Lung (tissue), 12 donors: Measurements from ENCODE around the gene STX18. TPM values are rescaled to one million over a fixed set of nuclear protein-coding genes. Genes with fewer than 3 reads are reported as not detected.

ENCODE experiments used
- ATAC-seq: fragments of 200-7000 bp; cut with Tn5 transposase; one replicate; pipeline ENCODE4 v1.9.1; 2020; ENCODE audit warnings: moderate number of reproducible peaks; ENCODE audit not compliant: insufficient read depth, low FRiP score
- DNase-seq, 3 donors: peaks; one replicate each; pipeline ENCODE4 v3.0.0-alpha.2; 2013 to 2017
- H3K27ac ChIP-seq, 2 donors: one replicate each; pipeline ENCODE4 v1.5.1; 2013; ENCODE audit warnings: mild to moderate bottlenecking in 2 of 2, moderate library complexity in 2 of 2, control low read depth in 1 of 2, inconsistent platforms in 1 of 2, low read depth in 1 of 2, low read length in 1 of 2
- H3K27me3 ChIP-seq, 3 donors: one replicate each; pipeline ENCODE4 v1.5.1; 2013; ENCODE audit warnings: low read length in 2 of 3; ENCODE audit not compliant: control insufficient read depth in 3 of 3, insufficient read depth in 3 of 3
- H3K36me3 ChIP-seq, 4 donors: one replicate each; pipeline ENCODE4 v1.5.1; 2013; ENCODE audit warnings: low read length in 4 of 4, mild to moderate bottlenecking in 1 of 4, moderate library complexity in 1 of 4; ENCODE audit not compliant: control insufficient read depth in 4 of 4, insufficient read depth in 4 of 4
- H3K4me1 ChIP-seq, 5 donors: one replicate each; pipeline ENCODE4 v1.5.1; 2013; ENCODE audit warnings: low read length in 5 of 5, mild to moderate bottlenecking in 2 of 5, moderate library complexity in 1 of 5; ENCODE audit not compliant: control insufficient read depth in 5 of 5, insufficient read depth in 5 of 5
- H3K4me3 ChIP-seq: one replicate; pipeline ENCODE4 v1.5.1; 2013; ENCODE audit warnings: mild to moderate bottlenecking, control low read depth, moderate library complexity
- H3K9ac ChIP-seq, 2 donors: one replicate each; pipeline ENCODE4 v1.5.1; 2013; ENCODE audit warnings: low read length in 2 of 2, control low read depth in 1 of 2; ENCODE audit not compliant: insufficient read depth in 1 of 2
- H3K9me3 ChIP-seq, 4 donors: one replicate each; pipeline ENCODE4 v1.5.1; 2013; ENCODE audit warnings: low read length in 3 of 4, mild to moderate bottlenecking in 1 of 4, moderate library complexity in 1 of 4; ENCODE audit not compliant: control insufficient read depth in 4 of 4, insufficient read depth in 3 of 4
- CTCF ChIP-seq: IDR thresholded peaks from 2 replicates; pipeline ENCODE4 v1.5.1; 2012; ENCODE audit warnings: mild to moderate bottlenecking; ENCODE audit errors: control extremely low read depth, extremely low read depth
- WGBS, 2 donors: extraction: QIAGEN DNeasy Blood & Tissue Kit; methylation state at CpG; one replicate each; pipeline ENCODE4 v1.1.7; 2013; 5-methylcytosine and 5-hydroxymethylcytosine counted together
- polyA plus RNA-seq, 2 donors: library from polyadenylated mRNA; stranded (reverse); fragments of 200-250 nt; gene quantifications; one replicate each; pipeline ENCODE4 v1.2.1, GENCODE V29; 2013
- total RNA-seq, 2 donors: library from RNA; depleted of rRNA in 1 of 2; stranded (reverse); fragments of >200 nt in 1 of 2; gene quantifications; one replicate each; pipeline ENCODE4 v1.2.1, GENCODE V29; 2014 to 2021
- donor health status: control.
- donor health status: control.
- donor health status: Bipolar disorder and iron deficiency.
- donor health status: healthy.
- donor health status: DM: yes; HTN: yes; CAD: no.

The STX18 gene
- total and polyA plus RNA-seq, 4 donors: 16.2 to 34.1 (median 24.8) TPM

- Histone ChIP-seq H3K27ac (no peak overlapping the region), H3K4me1 (peaks cover 0 to 15% (median 6%) of the 10 kb centered on the region in 5 donors), H3K27me3 (no peaks in the 10 kb centered on the region), H3K4me3 (no peak overlapping the region), H3K36me3 (no peaks in the 10 kb centered on the region), H3K9me3 (no peaks in the 10 kb centered on the region), H3K9ac (no peak overlapping the region)
- no peak for DNase-seq
- no peak for ATAC-seq
- no peak for TF ChIP-seq CTCF
- 88% methylated on average over 7 of the region's 7 CpGs for WGBS, 2 donors
These were observed 61.6 kb downstream of the STX18 start for GRCh38 chr4:4480205-4480604.

- DNase-seq (no peak), ATAC-seq (no peak)
- 94 to 97% methylated on average over 2 of the region's 2 CpGs for WGBS, 2 donors
- no peaks in the 10 kb centered on the region for H3K36me3 ChIP-seq
- H3K4me3 ChIP-seq: no peak overlapping the region
- TF ChIP-seq CTCF: no peak
- H3K9me3 ChIP-seq: peaks cover 0 to 2% (median 0%) of the 10 kb centered on the region in 4 donors
- H3K27me3 ChIP-seq: no peaks in the 10 kb centered on the region
- H3K4me1 ChIP-seq: peaks cover 0 to 15% (median 6%) of the 10 kb centered on the region in 5 donors
- no peak overlapping the region for H3K27ac ChIP-seq
- H3K9ac ChIP-seq: no peak overlapping the region
These were observed 62.5 kb downstream of the STX18 start for GRCh38 chr4:4479366-4479765.

- Histone ChIP-seq H3K36me3 (no peaks in the 10 kb centered on the region), H3K9me3 (peaks cover 0 to 2% (median 0%) of the 10 kb centered on the region in 4 donors), H3K27me3 (no peaks in the 10 kb centered on the region), H3K4me3 (no peak overlapping the region), H3K9ac (no peak overlapping the region), H3K4me1 (peaks cover 0 to 15% (median 6%) of the 10 kb centered on the region in 5 donors), H3K27ac (no peak overlapping the region)
- DNase-seq (no peak), ATAC-seq (no peak)
- no peak for TF ChIP-seq CTCF
- WGBS, 2 donors: 84 to 86% methylated on average over 10 of the region's 10 CpGs
These were observed 64.1 kb downstream of the STX18 start for GRCh38 chr4:4477796-4478195.

GRCh38 chr4:4477391-4477790 lies 64.5 kb downstream of the STX18 start:
- WGBS, 2 donors: 70 to 79% methylated on average over 3 of the region's 3 CpGs
- Histone ChIP-seq H3K27me3 (no peaks in the 10 kb centered on the region), H3K27ac (no peak overlapping the region), H3K4me3 (no peak overlapping the region), H3K4me1 (peaks cover 0 to 15% (median 6%) of the 10 kb centered on the region in 5 donors), H3K36me3 (no peaks in the 10 kb centered on the region), H3K9ac (no peak overlapping the region), H3K9me3 (peaks cover 0 to 2% (median 0%) of the 10 kb centered on the region in 4 donors)
- ATAC-seq: no peak
- DNase-seq: no peak
- no peak for TF ChIP-seq CTCF
